ENCODE data around the gene OR6X1. TPM values are rescaled to one million over a fixed set of nuclear protein-coding genes. Genes with fewer than 3 reads are reported as not detected.
A peak's percentile ranks its signal among the peaks of the same experiment; 100 is the strongest.

The OR6X1 gene
- total RNA-seq, 1 experiment from 2014 or later = not detected

DNA sequence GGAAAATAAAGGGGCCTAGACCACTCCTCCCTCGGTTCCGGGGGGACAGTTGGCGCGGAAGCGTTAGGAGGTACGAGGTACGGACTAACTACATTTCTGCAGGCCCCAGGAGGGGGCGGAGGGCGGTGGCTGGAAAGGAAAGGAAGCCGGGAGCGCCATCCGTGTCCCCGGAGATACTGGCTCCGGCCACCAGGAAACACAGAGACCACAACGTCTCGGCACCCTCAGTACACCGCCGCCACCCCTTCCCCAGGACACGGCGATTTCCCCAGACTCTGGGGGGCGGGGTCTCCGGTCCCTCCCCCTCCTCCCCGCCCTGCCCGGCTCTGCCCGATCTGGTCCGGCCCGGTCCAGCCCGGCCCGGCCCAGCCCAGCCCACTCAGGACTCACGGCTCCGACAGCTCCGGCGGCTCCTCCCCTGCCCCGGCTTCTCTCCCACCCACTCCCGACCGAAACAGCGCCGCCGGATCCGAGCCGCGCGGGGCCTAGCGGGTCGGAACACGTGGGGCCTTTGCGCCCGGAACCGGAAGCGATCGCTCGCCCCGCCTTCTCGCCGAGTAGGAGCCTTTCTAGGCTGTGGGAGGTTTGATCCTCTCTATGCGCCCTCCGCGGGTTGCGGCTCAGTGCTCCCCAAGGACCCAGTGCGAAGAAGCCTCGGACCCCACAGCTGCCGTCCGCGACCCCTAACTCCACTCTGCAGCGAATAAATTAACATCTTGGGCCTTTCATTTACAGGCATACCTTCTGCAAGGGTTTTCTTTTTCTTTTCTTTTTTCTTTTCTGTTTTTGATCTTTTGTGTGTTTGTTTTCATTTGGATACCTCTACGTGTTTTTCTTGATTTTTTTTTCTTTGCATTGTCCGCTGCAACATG is 12.9 kb downstream of the OR6X1 start, which contains the start of gene ZNF202 (continued):
- TF ChIP-seq ZNF396 (CRISPR knock-in tag; IDR thresholded peaks at IDR 0.05; ENCODE audit: borderline replicate concordance) (no peak), EMX1 (CRISPR knock-in tag; IDR thresholded peaks at IDR 0.05) (no peak), TCF7 (CRISPR knock-in tag; IDR thresholded peaks at IDR 0.05; ENCODE audit: low read depth) (no peak), RELA (CRISPR knock-in tag; IDR thresholded peaks at IDR 0.05; ENCODE audit: borderline replicate concordance) (no peak; the same call in 1 of the 2 replicates), GABPB1 (CRISPR knock-in tag; IDR thresholded peaks at IDR 0.05) (peak; percentile 87), JUN (CRISPR knock-in tag; IDR thresholded peaks at IDR 0.05) (no peak), KAT7 (CRISPR knock-in tag; IDR thresholded peaks at IDR 0.05; ENCODE audit: borderline replicate concordance) (peak; percentile 49; the same call in 1 of the 2 replicates), OVOL2 (CRISPR knock-in tag; IDR thresholded peaks at IDR 0.05; ENCODE audit: borderline replicate concordance) (no peak), IRF2 (CRISPR knock-in tag; IDR thresholded peaks at IDR 0.05; ENCODE audit: borderline replicate concordance, low read depth) (no peak), CREB1 (CRISPR knock-in tag; IDR thresholded peaks at IDR 0.05) (peak; percentile 71; the same call in 1 of the 2 replicates), SP1 (CRISPR knock-in tag; conservative IDR thresholded peaks at IDR 0.05) (peak; percentile 88), ZNF121 (CRISPR knock-in tag; IDR thresholded peaks at IDR 0.05) (no peak)
- TF ChIP-seq, protein P1, sequence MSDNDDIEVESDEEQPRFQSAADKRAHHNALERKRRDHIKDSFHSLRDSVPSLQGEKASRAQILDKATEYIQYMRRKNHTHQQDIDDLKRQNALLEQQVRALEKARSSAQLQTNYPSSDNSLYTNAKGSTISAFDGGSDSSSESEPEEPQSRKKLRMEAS (CRISPR knock-in tag; IDR thresholded peaks at IDR 0.05) = peak; percentile 93
- TF ChIP-seq, protein P2, sequence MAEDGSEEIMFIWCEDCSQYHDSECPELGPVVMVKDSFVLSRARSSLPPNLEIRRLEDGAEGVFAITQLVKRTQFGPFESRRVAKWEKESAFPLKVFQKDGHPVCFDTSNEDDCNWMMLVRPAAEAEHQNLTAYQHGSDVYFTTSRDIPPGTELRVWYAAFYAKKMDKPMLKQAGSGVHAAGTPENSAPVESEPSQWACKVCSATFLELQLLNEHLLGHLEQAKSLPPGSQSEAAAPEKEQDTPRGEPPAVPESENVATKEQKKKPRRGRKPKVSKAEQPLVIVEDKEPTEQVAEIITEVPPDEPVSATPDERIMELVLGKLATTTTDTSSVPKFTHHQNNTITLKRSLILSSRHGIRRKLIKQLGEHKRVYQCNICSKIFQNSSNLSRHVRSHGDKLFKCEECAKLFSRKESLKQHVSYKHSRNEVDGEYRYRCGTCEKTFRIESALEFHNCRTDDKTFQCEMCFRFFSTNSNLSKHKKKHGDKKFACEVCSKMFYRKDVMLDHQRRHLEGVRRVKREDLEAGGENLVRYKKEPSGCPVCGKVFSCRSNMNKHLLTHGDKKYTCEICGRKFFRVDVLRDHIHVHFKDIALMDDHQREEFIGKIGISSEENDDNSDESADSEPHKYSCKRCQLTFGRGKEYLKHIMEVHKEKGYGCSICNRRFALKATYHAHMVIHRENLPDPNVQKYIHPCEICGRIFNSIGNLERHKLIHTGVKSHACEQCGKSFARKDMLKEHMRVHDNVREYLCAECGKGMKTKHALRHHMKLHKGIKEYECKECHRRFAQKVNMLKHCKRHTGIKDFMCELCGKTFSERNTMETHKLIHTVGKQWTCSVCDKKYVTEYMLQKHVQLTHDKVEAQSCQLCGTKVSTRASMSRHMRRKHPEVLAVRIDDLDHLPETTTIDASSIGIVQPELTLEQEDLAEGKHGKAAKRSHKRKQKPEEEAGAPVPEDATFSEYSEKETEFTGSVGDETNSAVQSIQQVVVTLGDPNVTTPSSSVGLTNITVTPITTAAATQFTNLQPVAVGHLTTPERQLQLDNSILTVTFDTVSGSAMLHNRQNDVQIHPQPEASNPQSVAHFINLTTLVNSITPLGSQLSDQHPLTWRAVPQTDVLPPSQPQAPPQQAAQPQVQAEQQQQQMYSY (CRISPR knock-in tag; IDR thresholded peaks at IDR 0.05) = no peak
- TF ChIP-seq, protein P3, sequence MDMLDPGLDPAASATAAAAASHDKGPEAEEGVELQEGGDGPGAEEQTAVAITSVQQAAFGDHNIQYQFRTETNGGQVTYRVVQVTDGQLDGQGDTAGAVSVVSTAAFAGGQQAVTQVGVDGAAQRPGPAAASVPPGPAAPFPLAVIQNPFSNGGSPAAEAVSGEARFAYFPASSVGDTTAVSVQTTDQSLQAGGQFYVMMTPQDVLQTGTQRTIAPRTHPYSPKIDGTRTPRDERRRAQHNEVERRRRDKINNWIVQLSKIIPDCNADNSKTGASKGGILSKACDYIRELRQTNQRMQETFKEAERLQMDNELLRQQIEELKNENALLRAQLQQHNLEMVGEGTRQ (CRISPR knock-in tag; IDR thresholded peaks at IDR 0.05) = peak; percentile 95
- TF ChIP-seq, protein P4, sequence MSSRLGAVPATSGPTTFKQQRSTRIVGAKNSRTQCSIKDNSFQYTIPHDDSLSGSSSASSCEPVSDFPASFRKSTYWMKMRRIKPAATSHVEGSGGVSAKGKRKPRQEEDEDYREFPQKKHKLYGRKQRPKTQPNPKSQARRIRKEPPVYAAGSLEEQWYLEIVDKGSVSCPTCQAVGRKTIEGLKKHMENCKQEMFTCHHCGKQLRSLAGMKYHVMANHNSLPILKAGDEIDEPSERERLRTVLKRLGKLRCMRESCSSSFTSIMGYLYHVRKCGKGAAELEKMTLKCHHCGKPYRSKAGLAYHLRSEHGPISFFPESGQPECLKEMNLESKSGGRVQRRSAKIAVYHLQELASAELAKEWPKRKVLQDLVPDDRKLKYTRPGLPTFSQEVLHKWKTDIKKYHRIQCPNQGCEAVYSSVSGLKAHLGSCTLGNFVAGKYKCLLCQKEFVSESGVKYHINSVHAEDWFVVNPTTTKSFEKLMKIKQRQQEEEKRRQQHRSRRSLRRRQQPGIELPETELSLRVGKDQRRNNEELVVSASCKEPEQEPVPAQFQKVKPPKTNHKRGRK (CRISPR knock-in tag; IDR thresholded peaks at IDR 0.05; ENCODE audit: borderline replicate concordance) = no peak
- TF ChIP-seq, protein P5, sequence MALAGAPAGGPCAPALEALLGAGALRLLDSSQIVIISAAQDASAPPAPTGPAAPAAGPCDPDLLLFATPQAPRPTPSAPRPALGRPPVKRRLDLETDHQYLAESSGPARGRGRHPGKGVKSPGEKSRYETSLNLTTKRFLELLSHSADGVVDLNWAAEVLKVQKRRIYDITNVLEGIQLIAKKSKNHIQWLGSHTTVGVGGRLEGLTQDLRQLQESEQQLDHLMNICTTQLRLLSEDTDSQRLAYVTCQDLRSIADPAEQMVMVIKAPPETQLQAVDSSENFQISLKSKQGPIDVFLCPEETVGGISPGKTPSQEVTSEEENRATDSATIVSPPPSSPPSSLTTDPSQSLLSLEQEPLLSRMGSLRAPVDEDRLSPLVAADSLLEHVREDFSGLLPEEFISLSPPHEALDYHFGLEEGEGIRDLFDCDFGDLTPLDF (CRISPR knock-in tag; IDR thresholded peaks at IDR 0.05) = no peak
- TF ChIP-seq, protein P6, sequence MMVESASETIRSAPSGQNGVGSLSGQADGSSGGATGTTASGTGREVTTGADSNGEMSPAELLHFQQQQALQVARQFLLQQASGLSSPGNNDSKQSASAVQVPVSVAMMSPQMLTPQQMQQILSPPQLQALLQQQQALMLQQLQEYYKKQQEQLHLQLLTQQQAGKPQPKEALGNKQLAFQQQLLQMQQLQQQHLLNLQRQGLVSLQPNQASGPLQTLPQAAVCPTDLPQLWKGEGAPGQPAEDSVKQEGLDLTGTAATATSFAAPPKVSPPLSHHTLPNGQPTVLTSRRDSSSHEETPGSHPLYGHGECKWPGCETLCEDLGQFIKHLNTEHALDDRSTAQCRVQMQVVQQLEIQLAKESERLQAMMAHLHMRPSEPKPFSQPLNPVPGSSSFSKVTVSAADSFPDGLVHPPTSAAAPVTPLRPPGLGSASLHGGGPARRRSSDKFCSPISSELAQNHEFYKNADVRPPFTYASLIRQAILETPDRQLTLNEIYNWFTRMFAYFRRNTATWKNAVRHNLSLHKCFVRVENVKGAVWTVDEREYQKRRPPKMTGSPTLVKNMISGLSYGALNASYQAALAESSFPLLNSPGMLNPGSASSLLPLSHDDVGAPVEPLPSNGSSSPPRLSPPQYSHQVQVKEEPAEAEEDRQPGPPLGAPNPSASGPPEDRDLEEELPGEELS (CRISPR knock-in tag; IDR thresholded peaks at IDR 0.05) = peak; percentile 85
- TF ChIP-seq, protein P7, sequence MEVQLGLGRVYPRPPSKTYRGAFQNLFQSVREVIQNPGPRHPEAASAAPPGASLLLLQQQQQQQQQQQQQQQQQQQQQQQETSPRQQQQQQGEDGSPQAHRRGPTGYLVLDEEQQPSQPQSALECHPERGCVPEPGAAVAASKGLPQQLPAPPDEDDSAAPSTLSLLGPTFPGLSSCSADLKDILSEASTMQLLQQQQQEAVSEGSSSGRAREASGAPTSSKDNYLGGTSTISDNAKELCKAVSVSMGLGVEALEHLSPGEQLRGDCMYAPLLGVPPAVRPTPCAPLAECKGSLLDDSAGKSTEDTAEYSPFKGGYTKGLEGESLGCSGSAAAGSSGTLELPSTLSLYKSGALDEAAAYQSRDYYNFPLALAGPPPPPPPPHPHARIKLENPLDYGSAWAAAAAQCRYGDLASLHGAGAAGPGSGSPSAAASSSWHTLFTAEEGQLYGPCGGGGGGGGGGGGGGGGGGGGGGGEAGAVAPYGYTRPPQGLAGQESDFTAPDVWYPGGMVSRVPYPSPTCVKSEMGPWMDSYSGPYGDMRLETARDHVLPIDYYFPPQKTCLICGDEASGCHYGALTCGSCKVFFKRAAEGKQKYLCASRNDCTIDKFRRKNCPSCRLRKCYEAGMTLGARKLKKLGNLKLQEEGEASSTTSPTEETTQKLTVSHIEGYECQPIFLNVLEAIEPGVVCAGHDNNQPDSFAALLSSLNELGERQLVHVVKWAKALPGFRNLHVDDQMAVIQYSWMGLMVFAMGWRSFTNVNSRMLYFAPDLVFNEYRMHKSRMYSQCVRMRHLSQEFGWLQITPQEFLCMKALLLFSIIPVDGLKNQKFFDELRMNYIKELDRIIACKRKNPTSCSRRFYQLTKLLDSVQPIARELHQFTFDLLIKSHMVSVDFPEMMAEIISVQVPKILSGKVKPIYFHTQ (CRISPR knock-in tag; IDR thresholded peaks at IDR 0.05) = no peak
- TF ChIP-seq, protein P8, sequence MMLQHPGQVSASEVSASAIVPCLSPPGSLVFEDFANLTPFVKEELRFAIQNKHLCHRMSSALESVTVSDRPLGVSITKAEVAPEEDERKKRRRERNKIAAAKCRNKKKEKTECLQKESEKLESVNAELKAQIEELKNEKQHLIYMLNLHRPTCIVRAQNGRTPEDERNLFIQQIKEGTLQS (CRISPR knock-in tag; conservative IDR thresholded peaks at IDR 0.05) = no peak
- TF ChIP-seq, protein P9, sequence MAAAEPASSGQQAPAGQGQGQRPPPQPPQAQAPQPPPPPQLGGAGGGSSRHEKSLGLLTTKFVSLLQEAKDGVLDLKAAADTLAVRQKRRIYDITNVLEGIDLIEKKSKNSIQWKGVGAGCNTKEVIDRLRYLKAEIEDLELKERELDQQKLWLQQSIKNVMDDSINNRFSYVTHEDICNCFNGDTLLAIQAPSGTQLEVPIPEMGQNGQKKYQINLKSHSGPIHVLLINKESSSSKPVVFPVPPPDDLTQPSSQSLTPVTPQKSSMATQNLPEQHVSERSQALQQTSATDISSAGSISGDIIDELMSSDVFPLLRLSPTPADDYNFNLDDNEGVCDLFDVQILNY (CRISPR knock-in tag; IDR thresholded peaks at IDR 0.05) = peak; percentile 68; the same call in 1 of the 2 replicates
- TF ChIP-seq, protein P10, sequence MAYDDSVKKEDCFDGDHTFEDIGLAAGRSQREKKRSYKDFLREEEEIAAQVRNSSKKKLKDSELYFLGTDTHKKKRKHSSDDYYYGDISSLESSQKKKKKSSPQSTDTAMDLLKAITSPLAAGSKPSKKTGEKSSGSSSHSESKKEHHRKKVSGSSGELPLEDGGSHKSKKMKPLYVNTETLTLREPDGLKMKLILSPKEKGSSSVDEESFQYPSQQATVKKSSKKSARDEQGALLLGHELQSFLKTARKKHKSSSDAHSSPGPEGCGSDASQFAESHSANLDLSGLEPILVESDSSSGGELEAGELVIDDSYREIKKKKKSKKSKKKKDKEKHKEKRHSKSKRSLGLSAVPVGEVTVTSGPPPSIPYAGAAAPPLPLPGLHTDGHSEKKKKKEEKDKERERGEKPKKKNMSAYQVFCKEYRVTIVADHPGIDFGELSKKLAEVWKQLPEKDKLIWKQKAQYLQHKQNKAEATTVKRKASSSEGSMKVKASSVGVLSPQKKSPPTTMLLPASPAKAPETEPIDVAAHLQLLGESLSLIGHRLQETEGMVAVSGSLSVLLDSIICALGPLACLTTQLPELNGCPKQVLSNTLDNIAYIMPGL (CRISPR knock-in tag; IDR thresholded peaks at IDR 0.05) = peak; percentile 53; the same call in 1 of the 2 replicates
